ENCODE measurements around the gene KIT.

KIT gene

DNA sequence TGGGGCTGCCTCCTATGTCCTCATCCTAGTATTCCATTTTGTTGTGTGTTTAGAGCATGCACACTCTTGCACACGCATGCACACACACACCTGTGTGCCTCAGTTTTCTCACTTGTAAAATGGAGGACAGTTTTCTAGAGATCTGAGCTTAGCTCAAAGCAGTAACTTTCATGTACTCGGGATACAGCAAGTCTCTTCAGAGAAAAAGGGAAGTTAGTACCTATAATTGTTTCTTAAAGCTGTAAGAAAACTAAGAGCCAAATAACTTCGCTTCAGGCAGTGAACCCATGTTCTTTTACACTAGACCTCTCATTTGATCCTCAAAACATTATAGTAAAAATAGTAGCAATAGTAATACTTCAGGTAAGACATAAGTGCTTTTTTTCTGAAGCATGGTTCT, 49.6 kb downstream of the KIT start:
- DNase-seq (ENCODE audit: low spot score): no peak

GRCh38 chr4:54708339-54709279, 50.9 kb downstream of the KIT start:
- DNase-seq (ENCODE audit: low spot score): no peak

DNA sequence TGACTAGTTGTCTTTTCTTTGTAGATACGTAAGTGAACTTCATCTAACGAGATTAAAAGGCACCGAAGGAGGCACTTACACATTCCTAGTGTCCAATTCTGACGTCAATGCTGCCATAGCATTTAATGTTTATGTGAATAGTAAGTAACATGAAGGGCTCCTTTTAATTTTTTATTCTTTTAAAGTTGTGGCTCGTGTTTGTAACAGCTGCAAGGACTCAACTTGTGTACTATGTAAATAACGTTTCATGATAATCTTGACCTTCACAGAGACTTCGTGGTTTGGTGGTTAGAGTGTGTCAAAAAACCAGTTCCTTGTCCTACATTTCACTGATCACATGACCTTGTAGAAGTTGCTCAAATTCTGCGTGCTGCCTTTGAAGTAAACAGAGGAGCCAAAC, 51.6 kb downstream of the KIT start:
- DNase-seq (ENCODE audit: low spot score): no peak

GRCh38 chr4:54712206-54712605, 54.4 kb downstream of the KIT start:
- DNase-seq (ENCODE audit: low spot score): no peak

DNA sequence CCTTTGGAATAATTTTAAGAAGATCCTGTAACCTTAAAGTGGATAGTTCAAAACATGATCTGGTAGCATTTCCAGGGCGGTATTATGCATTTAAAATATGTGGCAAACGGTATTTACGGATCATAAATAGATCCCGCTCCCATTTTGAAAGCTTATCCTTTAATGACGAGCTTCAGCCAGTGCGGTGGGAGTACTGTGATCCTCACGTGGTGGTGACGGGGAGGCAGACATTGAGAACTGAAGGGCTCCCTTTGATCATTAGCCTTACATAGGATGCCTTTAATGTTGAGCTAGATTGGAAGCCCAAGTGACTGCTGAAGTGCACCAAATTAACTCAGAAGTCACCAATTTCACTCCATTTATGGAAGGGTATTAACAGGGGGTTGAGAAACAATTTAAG, 56.9 kb downstream of the KIT start:
- DNase-seq (ENCODE audit: low spot score): no peak

DNA sequence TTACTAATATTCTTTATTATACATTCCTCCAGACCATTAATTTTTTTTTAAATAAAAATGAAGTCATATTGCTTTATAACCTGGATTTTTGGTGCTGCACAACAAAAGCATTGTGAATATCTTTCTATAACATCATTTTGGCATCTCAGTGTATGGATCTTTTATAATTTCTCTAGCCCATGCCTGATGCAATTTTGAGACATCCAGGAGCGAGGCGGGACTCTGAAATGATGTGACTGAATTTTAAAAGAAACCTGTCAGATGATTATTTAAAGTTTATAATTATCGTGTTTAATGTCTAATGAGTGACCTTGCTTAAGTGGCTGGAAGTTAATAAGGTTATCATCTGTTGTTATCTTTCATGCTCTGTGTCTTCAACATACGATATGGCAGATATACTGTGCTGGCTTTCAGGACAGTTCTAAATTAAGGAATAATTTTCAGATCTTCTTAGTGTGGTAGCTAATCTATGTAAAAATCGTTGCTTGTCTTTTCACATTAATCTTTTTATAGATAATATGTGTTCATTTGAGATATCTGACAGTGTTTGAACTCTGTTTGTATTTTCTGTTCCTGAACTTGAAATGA, 58.8 kb downstream of the KIT start:
- DNase-seq (ENCODE audit: low spot score): no peak

GRCh38 chr4:54717694-54718093, 59.9 kb downstream of the KIT start:
- DNase-seq (ENCODE audit: low spot score): no peak

DNA sequence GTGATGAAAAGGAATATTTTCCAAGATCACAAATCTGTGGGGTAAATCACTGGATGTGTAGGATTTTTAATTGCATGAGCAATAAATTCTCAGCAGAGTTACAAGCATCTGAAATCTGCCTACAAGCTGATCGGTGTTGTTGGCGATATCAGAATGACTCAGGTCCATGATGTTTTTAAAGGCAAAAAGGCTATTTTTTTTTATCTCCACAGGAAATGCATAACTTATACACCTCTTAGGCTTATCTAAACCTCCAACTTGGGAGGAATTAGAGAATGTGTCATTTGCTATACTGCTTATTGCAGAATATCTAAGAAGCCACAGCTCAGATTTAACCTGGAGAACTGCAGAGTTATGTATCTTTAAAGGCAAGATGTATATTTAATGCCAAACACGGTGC, 61.6 kb downstream of the KIT start:
- no peak for DNase-seq (ENCODE audit: low spot score)

GRCh38 chr4:54723220-54723619, 65.5 kb downstream of the KIT start:
- no peak for DNase-seq (ENCODE audit: low spot score)

GRCh38 chr4:54723820-54724219, 66.1 kb downstream of the KIT start:
- no peak for DNase-seq (ENCODE audit: low spot score)

- DNase-seq (ENCODE audit: low spot score): no peak
These were observed 69.2 kb downstream of the KIT start for GRCh38 chr4:54726907-54727306.

DNA sequence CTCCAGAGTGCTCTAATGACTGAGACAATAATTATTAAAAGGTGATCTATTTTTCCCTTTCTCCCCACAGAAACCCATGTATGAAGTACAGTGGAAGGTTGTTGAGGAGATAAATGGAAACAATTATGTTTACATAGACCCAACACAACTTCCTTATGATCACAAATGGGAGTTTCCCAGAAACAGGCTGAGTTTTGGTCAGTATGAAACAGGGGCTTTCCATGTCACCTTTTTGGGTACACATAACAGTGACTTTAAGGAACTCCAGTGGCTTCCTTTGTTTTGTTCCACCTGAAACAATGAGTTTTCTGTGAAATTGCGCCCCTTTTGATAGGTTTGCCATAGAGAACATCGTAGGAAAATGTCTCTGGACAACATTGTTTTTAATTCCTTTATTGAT, 69.6 kb downstream of the KIT start:
- DNase-seq (ENCODE audit: low spot score): no peak

- no peak for DNase-seq (ENCODE audit: low spot score)
These were observed 70.6 kb downstream of the KIT start for GRCh38 chr4:54728368-54728767.

- no peak for DNase-seq (ENCODE audit: low spot score)
These were observed 71.5 kb downstream of the KIT start for GRCh38 chr4:54729256-54729655.

GRCh38 chr4:54730581-54730980, 72.8 kb downstream of the KIT start:
- DNase-seq (ENCODE audit: low spot score): no peak

DNA sequence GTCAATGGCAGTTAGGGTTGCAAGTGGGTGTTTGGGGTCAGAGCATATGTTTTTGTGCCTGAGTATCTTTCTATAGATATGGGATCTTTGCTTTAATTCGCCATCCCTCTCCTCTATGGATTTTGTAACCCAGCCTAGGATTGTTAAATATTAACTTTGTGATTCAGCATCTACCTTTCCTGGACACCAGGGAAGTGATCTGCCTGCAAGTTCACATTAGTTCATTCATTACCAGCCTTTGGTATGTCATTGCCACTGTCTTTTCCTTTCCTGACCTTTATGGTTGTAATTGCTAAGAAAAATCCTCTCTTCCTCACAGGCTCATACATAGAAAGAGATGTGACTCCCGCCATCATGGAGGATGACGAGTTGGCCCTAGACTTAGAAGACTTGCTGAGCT, 73.8 kb downstream of the KIT start:
- DNase-seq (ENCODE audit: low spot score): no peak

DNA sequence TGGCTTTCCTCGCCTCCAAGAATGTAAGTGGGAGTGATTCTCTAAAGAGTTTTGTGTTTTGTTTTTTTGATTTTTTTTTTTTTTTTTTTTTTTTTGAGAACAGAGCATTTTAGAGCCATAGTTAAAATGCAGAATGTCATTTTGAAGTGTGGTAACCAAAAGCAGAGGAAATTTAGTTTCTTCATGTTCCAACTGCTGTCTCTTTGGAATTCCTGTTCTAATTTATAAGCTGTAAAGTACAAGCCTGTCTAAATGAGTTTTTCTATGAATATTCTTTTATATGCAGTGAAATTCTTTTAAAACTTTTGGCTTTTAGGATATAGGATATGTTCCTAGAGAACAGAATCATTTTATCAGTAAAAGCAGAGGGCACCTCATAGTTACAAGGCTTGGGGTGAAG, 74.2 kb downstream of the KIT start:
- DNase-seq (ENCODE audit: low spot score): no peak

GRCh38 chr4:54737421-54737820, 79.7 kb downstream of the KIT start:
- DNase-seq (ENCODE audit: low spot score): no peak

- no peak for DNase-seq (ENCODE audit: low spot score)
These were observed 83.4 kb downstream of the KIT start for GRCh38 chr4:54741202-54741601.

GRCh38 chr4:54742636-54743399, 85.1 kb downstream of the KIT start:
- no peak for DNase-seq (ENCODE audit: low spot score)

DNA sequence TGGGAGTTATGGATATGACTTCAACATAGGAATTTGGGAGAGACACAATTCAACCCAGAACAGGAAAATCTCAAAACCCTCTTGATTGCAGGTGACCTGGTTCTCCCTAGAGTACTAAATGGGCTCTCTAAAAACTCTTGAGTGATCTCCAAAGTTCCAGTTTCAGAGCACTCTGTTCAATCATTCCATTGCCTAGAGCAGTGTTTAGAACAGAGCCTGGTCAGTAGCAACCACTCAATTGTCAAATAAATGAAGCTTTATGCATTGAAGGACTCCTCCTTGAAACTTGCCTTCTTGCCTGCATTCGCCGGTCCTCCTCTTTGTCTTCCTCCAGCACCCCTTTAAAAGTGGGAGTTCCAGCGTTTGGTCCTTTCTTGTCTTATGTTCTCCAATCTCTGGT, 85.8 kb downstream of the KIT start:
- no peak for DNase-seq (ENCODE audit: low spot score)

GRCh38 chr4:54744487-54744886, 86.7 kb downstream of the KIT start:
- DNase-seq (ENCODE audit: low spot score): no peak
